GM12892 (cell line): Measurements from ENCODE around the gene ELL.

Experiments used
- POLR2A ChIP-seq: IDR thresholded peaks from 2 replicates; pipeline ENCODE4 v1.6.1; 2011; ENCODE audit warnings: low read depth, low read length, control low read depth
- POLR2AphosphoS5 ChIP-seq: IDR thresholded peaks from 2 replicates; pipeline ENCODE4 v1.6.1; 2011; ENCODE audit warnings: low read depth, low read length, control low read depth
- TAF1 ChIP-seq: IDR thresholded peaks from 2 replicates; pipeline ENCODE4 v1.6.1; 2011; ENCODE audit warnings: low read depth, mild to moderate bottlenecking, control low read depth, low read length, borderline replicate concordance

DNA sequence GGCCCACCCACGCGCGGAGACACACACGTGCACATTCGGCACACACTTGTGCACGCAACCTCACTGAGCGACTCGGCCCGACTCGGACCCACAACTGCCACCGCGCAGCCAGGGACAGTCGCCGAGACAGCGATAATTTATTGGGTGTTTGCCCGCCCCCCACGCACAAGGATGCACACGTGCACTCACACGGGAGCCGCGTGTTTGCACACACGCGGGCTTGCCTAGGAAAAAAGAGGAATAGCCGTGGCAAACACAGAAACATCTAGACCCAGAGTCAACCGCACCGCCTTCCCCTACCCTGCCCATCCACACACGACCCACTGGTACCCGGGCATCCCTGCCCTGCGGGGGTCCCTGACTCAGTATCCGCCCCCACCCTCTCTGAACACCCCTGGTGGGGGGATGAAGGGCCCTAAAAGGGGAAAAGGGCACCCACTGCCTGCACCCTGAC lies 103.8 kb downstream of the ELL start:
- TF ChIP-seq TAF1: no peak
- TF ChIP-seq POLR2A: no peak
- no peak for TF ChIP-seq POLR2AphosphoS5
